GM12878 (cell line): Measurements from ENCODE around the gene ASIC2. TPM values are rescaled to one million over a fixed set of nuclear protein-coding genes. Genes with fewer than 3 reads are reported as not detected.

Experiments used
- ATAC-seq: fragments of 200-7000 bp; cut with Tn5 transposase; 3 replicates; pipeline ENCODE4 v1.9.1; 2020; ENCODE audit warnings: mild to moderate bottlenecking, moderate library complexity
- BruUV-seq: library from RNA; stranded (reverse); fragments of 400-500 nt; replicated peaks from 2 replicates; lab custom pipeline; 2021; lab: Mats Ljungman, UMichigan
- CTCF ChIA-PET: fragments of 300-600 bp; sonication (Branson Sonifier 250); formaldehyde crosslinking; extraction: SDS; loops from one replicate; lab custom pipeline; 2021; ENCODE audit warnings: inconsistent platforms; lab: Yijun Ruan, JAX
- POLR2A ChIA-PET: fragments of 350-600 bp; formaldehyde crosslinking; extraction: SDS; loops from one replicate; lab custom pipeline; 2021; ENCODE audit warnings: inconsistent platforms; lab: Charles Lee
- RAD21 ChIA-PET: fragments of 300-600 bp; sonication (Branson Sonifier 250); formaldehyde crosslinking; loops from one replicate; lab custom pipeline; 2023; ENCODE audit warnings: antibody characterized with exemption; ENCODE audit not compliant: unreplicated experiment; lab: Charles Lee
- SMC1A ChIA-PET: fragments of 300-600 bp; sonication (Branson Sonifier 250); formaldehyde crosslinking; loops from one replicate; lab custom pipeline; 2023; ENCODE audit not compliant: unreplicated experiment, uncharacterized antibody; lab: Charles Lee
- DNase-seq: peaks from one replicate; pipeline ENCODE4 v3.0.0-alpha.2; 2011; ENCODE audit warnings: low read depth, low spot score
- FAIRE-seq: peaks from 3 replicates; lab custom pipeline; 2011; peaks lifted over from hg19 to GRCh38; lab: Jason Lieb, UNC
- H2AFZ ChIP-seq: 2 replicates; pipeline ENCODE4 v1.6.0; 2011; ENCODE audit warnings: low read depth, low read length, control low read depth; ENCODE audit not compliant: control insufficient read depth
- H3K27ac ChIP-seq: 2 replicates; pipeline ENCODE4 v1.5.1; 2011; ENCODE audit warnings: control low read depth; ENCODE audit not compliant: control insufficient read depth, insufficient read depth
- H3K27me3 ChIP-seq, 2 experiments: replicated peaks in 1 of 2; 2 replicates each; pipeline versions ENCODE4 v1.6.0 to v1.6.1; 2011; ENCODE audit warnings: low read length in 1 of 2; ENCODE audit not compliant: control insufficient read depth in 2 of 2, insufficient read depth in 2 of 2
- H3K36me3 ChIP-seq, 2 experiments: 2 replicates each; pipeline ENCODE4 v1.5.1; 2011; ENCODE audit warnings: low read length in 1 of 2; ENCODE audit not compliant: control insufficient read depth in 2 of 2, insufficient read depth in 2 of 2
- H3K4me1 ChIP-seq: 2 replicates; pipeline ENCODE4 v1.6.1; 2011; ENCODE audit warnings: mild to moderate bottlenecking, low read length, moderate library complexity, mixed read lengths; ENCODE audit not compliant: control insufficient read depth, insufficient read depth
- H3K4me2 ChIP-seq: 2 replicates; pipeline ENCODE4 v1.6.0; 2011; ENCODE audit warnings: control low read depth; ENCODE audit not compliant: control insufficient read depth, insufficient read depth
- H3K4me3 ChIP-seq: fragments of 200-600 bp; sonication (generic); 2 replicates; pipeline ENCODE4 v1.5.1; 2016
- H3K79me2 ChIP-seq: 2 replicates; pipeline ENCODE4 v1.6.0; 2011; ENCODE audit warnings: low read length; ENCODE audit not compliant: control insufficient read depth, insufficient read depth
- H3K9ac ChIP-seq: 2 replicates; pipeline ENCODE4 v1.8.0; 2011; ENCODE audit warnings: low read length, control low read depth, mixed read lengths; ENCODE audit not compliant: control insufficient read depth, insufficient read depth
- H3K9me3 ChIP-seq: replicated peaks from 3 replicates; pipeline ENCODE4 v1.5.1; 2011; ENCODE audit warnings: mild to moderate bottlenecking, low read length; ENCODE audit not compliant: control insufficient read depth, insufficient read depth
- H4K20me1 ChIP-seq: 2 replicates; pipeline ENCODE4 v1.6.0; 2011; ENCODE audit not compliant: control insufficient read depth, insufficient read depth
- BACH1 ChIP-seq: fragments of 450-650 bp; IDR thresholded peaks from 2 replicates; pipeline ENCODE4 v1.6.1; 2017; ENCODE audit warnings: mild to moderate bottlenecking, borderline replicate concordance
- BRCA1 ChIP-seq: IDR thresholded peaks from 2 replicates; pipeline ENCODE4 v1.6.1; 2011; ENCODE audit warnings: low read depth, low read length, improper control_type of control experiment
- E4F1 ChIP-seq: fragments of 450-650 bp; IDR thresholded peaks from 2 replicates; pipeline ENCODE4 v1.6.1; 2018; ENCODE audit warnings: borderline replicate concordance, mild to moderate bottlenecking; ENCODE audit not compliant: partially characterized antibody
- ELK1 ChIP-seq: IDR thresholded peaks from 2 replicates; pipeline ENCODE4 v1.6.1; 2012; ENCODE audit warnings: low read depth, low read length, improper control_type of control experiment
- HDAC6 ChIP-seq: fragments of 200-600 bp; sonication (generic); IDR thresholded peaks from one replicate; pipeline ENCODE4 v1.8.0; 2017; ENCODE audit warnings: antibody characterized with exemption; ENCODE audit not compliant: unreplicated experiment
- MTA3 ChIP-seq: IDR thresholded peaks from 2 replicates; pipeline ENCODE4 v1.6.1; 2012; ENCODE audit warnings: low read length, inconsistent platforms, borderline replicate concordance
- PAX5 ChIP-seq: IDR thresholded peaks from 2 replicates; pipeline ENCODE4 v1.6.1; 2011; ENCODE audit warnings: low read depth, low read length, borderline replicate concordance
- PML ChIP-seq: IDR thresholded peaks from 2 replicates; pipeline ENCODE4 v1.6.1; 2012; ENCODE audit warnings: low read length, inconsistent platforms
- RELB ChIP-seq: fragments of 450-650 bp; IDR thresholded peaks from 2 replicates; pipeline ENCODE4 v1.6.1; 2017; ENCODE audit warnings: low read depth, mild to moderate bottlenecking, moderate library complexity
- RFX5 ChIP-seq: IDR thresholded peaks from 2 replicates; pipeline ENCODE4 v1.6.1; 2011; ENCODE audit warnings: low read depth, low read length, improper control_type of control experiment
- SMARCA5 ChIP-seq: fragments of 450-650 bp; IDR thresholded peaks from 2 replicates; pipeline ENCODE4 v1.6.1; 2017; ENCODE audit warnings: mild to moderate bottlenecking
- SMC3 ChIP-seq: IDR thresholded peaks from 2 replicates; pipeline ENCODE4 v1.6.1; 2011; ENCODE audit warnings: low read length, improper control_type of control experiment, borderline replicate concordance
- USF2 ChIP-seq: IDR thresholded peaks from 2 replicates; pipeline ENCODE4 v1.6.1; 2011; ENCODE audit warnings: low read depth, low read length, improper control_type of control experiment, borderline replicate concordance
- ZBTB11 ChIP-seq: fragments of 450-650 bp; formaldehyde crosslinking; IDR thresholded peaks from 2 replicates; pipeline ENCODE4 v1.5.0; 2022; ENCODE audit warnings: mild to moderate bottlenecking, missing genetic modification characterization
- ZNF384 ChIP-seq: IDR thresholded peaks from 2 replicates; pipeline ENCODE4 v1.6.1; 2012; ENCODE audit warnings: low read depth, mild to moderate bottlenecking, low read length, improper control_type of control experiment, borderline replicate concordance
- WGBS: methylation state at CpG from one replicate; pipeline ENCODE4 v1.1.6; 2016; ENCODE audit warnings: low lambda C conversion rate; ENCODE audit not compliant: insufficient replicate concordance, insufficient coverage; ENCODE audit errors: missing lambda C conversion rate; 5-methylcytosine and 5-hydroxymethylcytosine counted together
- in situ Hi-C: fragments of 300-500 bp; cut with MboI; formaldehyde crosslinking; loops from 9 replicates; pipeline ENCODE4 v1.14.3; 2018; ENCODE audit warnings: mixed read lengths
- intact Hi-C: fragments of 100-400 bp; cut with micrococcal nuclease; formaldehyde crosslinking; loops from one replicate; pipeline ENCODE4 v1.14.2; 2022; ENCODE audit not compliant: unreplicated experiment
- polyA plus RNA-seq, 11 experiments: library from polyadenylated mRNA; depleted of rRNA in 4 of 11; unstranded in 6 of 11; stranded (reverse) in 5 of 11; fragments of >200 nt; fragmentation: Nextera tagmentation in 4 of 11; fragmentation: Illumina TruSeq in 1 of 11; extraction: Ambion mirVana in 4 of 11; extraction: Trizol in 1 of 11; gene quantifications; 1 replicate in 1 of 11; 2 replicates in 10 of 11; pipeline versions ENCODE4 v1.2.1 to v1.2.3, GENCODE V29; 2011 to 2016; ENCODE audit warnings: inconsistent platforms in 2 of 11, missing spikeins in 2 of 11, low read depth in 1 of 11
- total RNA-seq, 4 experiments: library from RNA; depleted of rRNA in 3 of 4; stranded (reverse); fragments of >200 nt in 3 of 4; fragmentation: Illumina TruSeq in 1 of 4; extraction: Trizol in 1 of 4; gene quantifications; 2 replicates each; pipeline versions ENCODE4 v1.2.1 to v1.2.3, GENCODE V29; 2013 to 2021

ASIC2 gene
- total and polyA plus RNA-seq, 10 of the 15 experiments (the other 5 are each of a cell fraction or from before 2014, with no cell fraction given), result not detected

- Histone ChIP-seq H3K36me3 (no peaks in the 10 kb centered on the region), H3K4me2 (no peak overlapping the region), H3K27me3 (peaks cover 0 to 8% of the 10 kb centered on the region in 2 experiments; a peak in 3 of 4 replicates), H2AFZ (no peak overlapping the region), H3K27ac (no peak overlapping the region), H3K79me2 (no peaks in the 10 kb centered on the region), H3K9ac (no peak overlapping the region), H3K4me1 (no peaks in the 10 kb centered on the region), H3K9me3 (no peaks in the 10 kb centered on the region), H4K20me1 (no peaks in the 10 kb centered on the region), H3K4me3 (no peak overlapping the region)
- in situ Hi-C loops (no loop called here), intact Hi-C loops (no loop called here)
- BruUV-seq, result no TSS peak
- FAIRE-seq, result no peak
- no peak for TF ChIP-seq HDAC6
- TF ChIP-seq SMC3, result no peak
- TF ChIP-seq RELB, result no peak
- TF ChIP-seq PAX5, result no peak
- no peak for TF ChIP-seq USF2
- no peak for TF ChIP-seq MTA3
- no peak for TF ChIP-seq E4F1
- TF ChIP-seq ZNF384, result no peak
- no peak for TF ChIP-seq RFX5
- no peak for TF ChIP-seq BRCA1
- TF ChIP-seq BACH1, result no peak
- no peak for TF ChIP-seq SMARCA5
- no peak for TF ChIP-seq ZBTB11
- TF ChIP-seq PML, result no peak
- no peak for TF ChIP-seq ELK1
- ChIA-PET SMC1A (interaction anchor here (1.2 kb wide), 1 partner anchor 40 kb away, joined by 3 read pairs; no protein-coding TSS in a partner anchor), CTCF (no interaction called here), POLR2A (no interaction called here), RAD21 (no interaction called here)
- WGBS, result 21% methylated on average over 8 of the region's 8 CpGs
- no peak for ATAC-seq
- no peak for DNase-seq
Observed at GRCh38 chr17:33097411-33097810, 195.7 kb downstream of the ASIC2 start.
